GM12801 (cell line): Measurements from ENCODE around the gene SCGB3A2.

Experiments used
- TF ChIP-seq, protein P1 (sequence below): IDR thresholded peaks from one replicate; pipeline ENCODE4 v1.5.1; 2011; ENCODE audit warnings: control low read depth; ENCODE audit not compliant: insufficient read length; ENCODE audit errors: extremely low read depth

Gene SCGB3A2

DNA sequence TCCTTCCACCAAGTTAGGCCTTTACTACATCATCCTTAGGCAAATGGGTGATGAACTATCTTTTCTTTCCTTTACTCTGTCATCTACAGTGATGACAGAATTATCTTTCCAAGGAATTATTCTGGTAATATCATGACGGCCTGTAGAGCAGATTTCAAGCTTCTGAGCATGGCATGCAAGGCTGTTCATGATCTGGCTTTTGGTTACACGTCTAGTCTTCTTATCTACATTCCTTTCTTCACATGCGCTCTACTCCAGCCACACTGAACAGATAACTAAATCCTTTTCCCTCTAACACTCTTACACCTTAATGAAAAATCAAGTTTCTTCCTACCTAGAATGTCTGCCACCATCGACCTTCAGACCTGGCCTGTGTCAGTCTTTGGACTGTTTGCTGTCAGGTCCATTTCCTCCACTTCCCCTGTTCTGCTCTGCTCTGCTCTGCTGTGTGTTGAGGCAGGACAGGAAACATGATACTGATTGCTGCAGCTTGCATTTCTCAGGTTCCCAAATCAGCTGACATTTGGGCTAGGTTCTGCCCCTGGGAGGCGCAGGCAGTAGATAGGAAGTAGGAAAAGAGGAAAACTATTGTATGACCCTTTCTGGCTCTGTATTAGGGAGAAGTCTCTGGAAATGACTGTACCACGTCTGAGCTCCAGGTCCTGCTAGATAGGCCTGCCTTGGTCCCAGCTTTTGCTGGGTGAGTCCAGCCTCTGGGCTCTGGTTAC lies 4.2 kb downstream of the SCGB3A2 start:
- TF ChIP-seq, protein P1, sequence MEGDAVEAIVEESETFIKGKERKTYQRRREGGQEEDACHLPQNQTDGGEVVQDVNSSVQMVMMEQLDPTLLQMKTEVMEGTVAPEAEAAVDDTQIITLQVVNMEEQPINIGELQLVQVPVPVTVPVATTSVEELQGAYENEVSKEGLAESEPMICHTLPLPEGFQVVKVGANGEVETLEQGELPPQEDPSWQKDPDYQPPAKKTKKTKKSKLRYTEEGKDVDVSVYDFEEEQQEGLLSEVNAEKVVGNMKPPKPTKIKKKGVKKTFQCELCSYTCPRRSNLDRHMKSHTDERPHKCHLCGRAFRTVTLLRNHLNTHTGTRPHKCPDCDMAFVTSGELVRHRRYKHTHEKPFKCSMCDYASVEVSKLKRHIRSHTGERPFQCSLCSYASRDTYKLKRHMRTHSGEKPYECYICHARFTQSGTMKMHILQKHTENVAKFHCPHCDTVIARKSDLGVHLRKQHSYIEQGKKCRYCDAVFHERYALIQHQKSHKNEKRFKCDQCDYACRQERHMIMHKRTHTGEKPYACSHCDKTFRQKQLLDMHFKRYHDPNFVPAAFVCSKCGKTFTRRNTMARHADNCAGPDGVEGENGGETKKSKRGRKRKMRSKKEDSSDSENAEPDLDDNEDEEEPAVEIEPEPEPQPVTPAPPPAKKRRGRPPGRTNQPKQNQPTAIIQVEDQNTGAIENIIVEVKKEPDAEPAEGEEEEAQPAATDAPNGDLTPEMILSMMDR = no peak

DNA sequence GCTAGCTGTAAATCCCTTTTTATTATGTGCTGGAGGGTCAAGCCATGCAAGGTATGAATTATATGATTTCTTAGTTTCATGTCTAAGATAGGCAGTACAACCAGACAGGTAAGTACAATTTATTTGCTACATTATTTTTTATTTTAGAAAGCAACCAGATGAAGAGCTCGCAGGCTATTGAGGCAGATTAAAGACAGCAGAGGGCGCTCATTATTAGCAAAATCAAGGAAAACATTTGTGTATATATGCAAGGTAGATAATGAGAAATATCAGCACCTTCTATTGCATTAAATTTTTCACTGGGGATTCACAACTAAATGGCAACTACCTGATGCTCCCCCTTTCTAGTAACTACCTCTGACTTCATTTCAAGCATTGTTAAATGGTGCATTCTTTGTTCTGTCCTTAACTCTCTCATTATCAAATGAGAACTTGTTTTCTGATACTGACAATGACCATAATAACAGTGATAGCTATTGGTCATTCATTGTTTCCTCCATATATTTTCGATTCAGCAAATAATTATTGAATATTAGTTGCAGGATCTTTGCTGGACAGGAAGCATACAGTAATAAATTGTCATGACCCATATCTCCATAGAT lies 8.6 kb downstream of the SCGB3A2 start:
- TF ChIP-seq, protein P1 = no peak

DNA sequence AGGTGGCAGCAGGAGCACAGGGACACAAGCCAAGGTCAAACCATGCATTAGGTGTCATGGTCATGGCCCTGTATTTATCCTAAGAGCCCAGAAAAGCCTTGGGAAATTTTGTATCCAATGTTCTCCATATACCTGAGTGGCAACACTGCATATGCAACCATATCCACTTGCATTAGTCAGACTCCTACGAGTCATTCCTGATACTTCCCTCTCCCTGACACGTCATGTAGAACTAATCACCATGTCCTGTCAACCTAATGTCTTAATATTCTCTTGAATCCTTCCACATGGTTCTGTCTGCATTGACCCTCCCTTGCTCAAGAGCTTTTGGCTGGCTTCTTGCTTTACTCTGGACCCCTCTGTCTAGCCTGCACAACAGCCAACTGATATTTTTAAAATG lies 9.4 kb downstream of the SCGB3A2 start:
- TF ChIP-seq, protein P1 = no peak

DNA sequence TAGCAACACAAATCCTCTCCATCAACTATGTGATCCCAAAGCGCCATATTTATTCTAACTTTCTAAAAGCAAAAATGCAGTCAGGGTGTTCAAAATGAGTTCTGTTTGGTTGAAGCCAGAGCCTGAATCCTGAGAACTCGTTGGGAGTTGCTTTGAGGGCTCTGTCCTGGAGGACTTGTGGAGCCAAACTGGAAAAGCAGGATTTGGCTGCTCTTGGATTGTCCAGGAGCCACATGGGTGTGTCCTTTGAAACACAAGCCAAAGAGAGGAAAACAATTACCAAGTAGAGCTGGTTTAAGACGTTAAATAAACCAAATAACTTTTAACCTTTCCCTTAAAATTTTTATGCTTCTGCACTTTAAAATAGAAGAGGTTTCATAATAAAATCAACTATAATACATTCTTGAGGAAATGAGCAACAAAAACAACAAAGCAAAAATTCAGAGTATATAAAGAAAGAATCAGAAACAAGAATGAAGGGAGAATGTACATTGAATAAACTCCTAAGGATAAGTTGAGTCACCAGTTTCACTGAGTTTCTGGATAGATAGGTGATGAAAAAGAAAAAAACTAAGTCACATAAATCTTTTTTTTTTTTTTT lies 14.3 kb downstream of the SCGB3A2 start:
- TF ChIP-seq, protein P1 = no peak

DNA sequence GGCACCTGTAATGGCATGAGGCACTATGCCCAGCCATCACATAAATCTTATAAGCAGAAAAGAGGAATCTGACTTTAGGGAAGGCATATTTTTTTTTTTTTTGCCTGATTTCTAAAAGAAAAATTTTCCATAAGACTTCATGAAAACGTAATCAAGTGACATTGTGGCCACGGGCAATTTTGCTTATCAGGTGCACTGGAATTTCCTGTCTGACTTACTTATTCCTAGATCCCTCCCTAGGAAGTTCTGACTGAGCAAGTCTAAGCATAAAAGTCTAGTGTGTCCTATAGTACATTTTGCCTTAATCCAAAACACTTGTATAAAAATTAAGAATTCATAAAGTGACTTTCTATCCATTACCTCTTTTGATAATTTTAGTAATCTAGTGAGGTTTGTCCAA lies 15.3 kb downstream of the SCGB3A2 start:
- TF ChIP-seq, protein P1 = no peak

DNA sequence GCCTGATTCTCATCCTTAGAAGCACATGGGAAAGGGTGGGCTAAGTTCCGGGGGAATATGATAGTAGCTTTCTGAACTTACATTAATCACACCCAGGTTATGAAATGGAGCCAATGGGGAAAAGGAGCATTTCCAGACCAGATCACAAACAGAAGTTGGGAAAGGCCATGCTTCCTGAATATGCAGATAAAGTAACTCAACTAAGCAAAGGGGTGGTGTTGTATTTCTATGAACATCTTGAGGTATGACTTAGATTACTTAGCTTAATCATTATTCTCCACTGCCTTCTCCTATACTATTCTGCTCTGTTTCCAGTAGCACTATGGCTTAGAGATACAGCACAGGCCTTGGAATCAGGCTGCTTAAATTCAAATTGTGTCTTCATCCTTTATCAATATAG lies 17.4 kb downstream of the SCGB3A2 start:
- TF ChIP-seq, protein P1 = no peak

DNA sequence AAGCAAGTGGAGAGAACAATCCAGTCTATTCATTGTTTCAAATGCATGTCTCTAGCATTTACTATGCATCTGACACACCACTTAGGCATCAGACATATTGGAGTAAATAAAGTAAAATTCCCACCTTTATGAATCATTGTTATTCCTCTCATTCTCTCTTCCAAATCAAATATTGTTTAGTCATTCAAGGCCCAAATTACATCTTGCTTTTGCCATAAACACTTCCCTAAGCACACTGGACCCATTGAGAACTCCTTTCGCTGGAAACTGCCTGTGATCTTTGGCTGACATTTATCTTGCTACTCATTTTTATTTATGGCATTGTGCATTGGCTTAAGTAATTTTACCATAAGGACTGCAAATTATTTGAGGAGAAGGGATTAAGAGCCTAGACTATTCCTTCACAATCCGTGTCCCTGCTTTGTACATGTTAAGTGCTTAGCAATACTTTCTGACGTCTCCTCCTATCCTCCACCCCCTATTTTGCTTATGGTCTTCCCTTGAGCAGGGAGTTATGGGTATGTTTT lies 20.4 kb downstream of the SCGB3A2 start:
- TF ChIP-seq, protein P1 = no peak
